Measurements from ENCODE around the gene SP1. TPM values are rescaled to one million over a fixed set of nuclear protein-coding genes. Genes with fewer than 3 reads are reported as not detected.
"Not testable (repeated sequence)": the region's sequence is repeated elsewhere in the genome, so short reads cannot be mapped to it uniquely, and the experiment has no call there.

Gene SP1
- total RNA-seq, 2 experiments from 2014 or later = 65.8 to 68.1 TPM

- H3K27me3 Mint-ChIP-seq = no peaks in the 10 kb centered on the region
- H3K4me3 Mint-ChIP-seq = peak within 1 kb of the TSS; percentile 98
- H3K9me3 Mint-ChIP-seq = no peaks in the 10 kb centered on the region
- H3K4me1 Mint-ChIP-seq = peaks cover 35% of the 10 kb centered on the region
- DNase-seq = peak; percentile 97
- peaks cover 33% of the 10 kb centered on the region for H3K36me3 Mint-ChIP-seq
- peak within 1 kb of the TSS; percentile 92 for H3K27ac Mint-ChIP-seq
Observed at GRCh38 chr12:53441040-53441833, 61.3 kb downstream of the SP1 start, which contains the start of gene PRR13. Gene PRR13 (plus strand): TSS chr12:53441734. CDS start chr12:53442715, 981 bp downstream.

- H3K4me1 Mint-ChIP-seq = peaks cover 37% of the 10 kb centered on the region
Observed at GRCh38 chr12:53443955-53444354, 64.0 kb downstream of the SP1 start.

GRCh38 chr12:53444593-53445325 lies 64.8 kb downstream of the SP1 start:
- peaks cover 37% of the 10 kb centered on the region for H3K4me1 Mint-ChIP-seq
- peak overlapping the region; percentile 10 for H3K4me3 Mint-ChIP-seq
- H3K36me3 Mint-ChIP-seq = peaks cover 44% of the 10 kb centered on the region
- not testable (repeated sequence) for DNase-seq, H3K27me3 Mint-ChIP-seq, H3K9me3 Mint-ChIP-seq
- H3K27ac Mint-ChIP-seq = peak overlapping the region; percentile 5

More at GRCh38 chr12:53443955-53444354, 64.0 kb downstream of the SP1 start:
- peaks cover 44% of the 10 kb centered on the region for H3K36me3 Mint-ChIP-seq
- DNase-seq = no peak
- peak overlapping the region; percentile 25 for H3K27ac Mint-ChIP-seq
- H3K4me3 Mint-ChIP-seq = peak overlapping the region; percentile 98
- no peaks in the 10 kb centered on the region for H3K9me3 Mint-ChIP-seq
- no peaks in the 10 kb centered on the region for H3K27me3 Mint-ChIP-seq

GRCh38 chr12:53450936-53451335 lies 71.0 kb downstream of the SP1 start:
- Mint-ChIP-seq H3K9me3 (no peaks in the 10 kb centered on the region), H3K27me3 (no peaks in the 10 kb centered on the region), H3K4me1 (peaks cover 33% of the 10 kb centered on the region), H3K27ac (no peak overlapping the region), H3K36me3 (peaks cover 48% of the 10 kb centered on the region), H3K4me3 (no peak overlapping the region)
- no peak for DNase-seq

GRCh38 chr12:53451661-53452158 lies 71.7 kb downstream of the SP1 start, which contains the start of gene PCBP2:
Gene PCBP2 (plus strand): TSS chr12:53452102. CDS start chr12:53454801, 2,699 bp downstream.
- DNase-seq = peak; percentile 98
- peaks cover 31% of the 10 kb centered on the region for H3K4me1 Mint-ChIP-seq
- peak within 1 kb of the TSS; percentile 99 for H3K4me3 Mint-ChIP-seq
- H3K27ac Mint-ChIP-seq = peak within 1 kb of the TSS; percentile 100
- H3K36me3 Mint-ChIP-seq = peaks cover 52% of the 10 kb centered on the region
- H3K27me3 Mint-ChIP-seq = no peaks in the 10 kb centered on the region
- no peaks in the 10 kb centered on the region for H3K9me3 Mint-ChIP-seq

- peaks cover 53% of the 10 kb centered on the region for H3K36me3 Mint-ChIP-seq
- peak overlapping the region; percentile 100 for H3K27ac Mint-ChIP-seq
- H3K4me3 Mint-ChIP-seq = peak overlapping the region; percentile 99
- peak; percentile 74 for DNase-seq
- no peaks in the 10 kb centered on the region for H3K27me3 Mint-ChIP-seq
- H3K4me1 Mint-ChIP-seq = peaks cover 32% of the 10 kb centered on the region
- no peaks in the 10 kb centered on the region for H3K9me3 Mint-ChIP-seq
Observed at GRCh38 chr12:53452159-53453077, 72.4 kb downstream of the SP1 start.

GRCh38 chr12:53453953-53454640 lies 74.1 kb downstream of the SP1 start:
- Mint-ChIP-seq H3K9me3 (no peaks in the 10 kb centered on the region), H3K4me3 (peak overlapping the region; percentile 99), H3K27me3 (no peaks in the 10 kb centered on the region), H3K27ac (peak overlapping the region; percentile 100), H3K36me3 (peaks cover 54% of the 10 kb centered on the region), H3K4me1 (peaks cover 35% of the 10 kb centered on the region)
- DNase-seq = no peak

GRCh38 chr12:53454707-53455106 lies 74.7 kb downstream of the SP1 start:
- H3K4me3 Mint-ChIP-seq = peak overlapping the region; percentile 99
- peak overlapping the region; percentile 75 for H3K27ac Mint-ChIP-seq
- no peaks in the 10 kb centered on the region for H3K27me3 Mint-ChIP-seq
- H3K9me3 Mint-ChIP-seq = no peaks in the 10 kb centered on the region
- DNase-seq = no peak
- H3K36me3 Mint-ChIP-seq = peaks cover 57% of the 10 kb centered on the region
- H3K4me1 Mint-ChIP-seq = peaks cover 38% of the 10 kb centered on the region

- Mint-ChIP-seq H3K9me3 (no peaks in the 10 kb centered on the region), H3K27ac (no peak overlapping the region), H3K4me1 (peaks cover 52% of the 10 kb centered on the region), H3K4me3 (no peak overlapping the region), H3K36me3 (peaks cover 74% of the 10 kb centered on the region), H3K27me3 (no peaks in the 10 kb centered on the region)
- no peak for DNase-seq
Observed at GRCh38 chr12:53456654-53457366, 76.8 kb downstream of the SP1 start.

GRCh38 chr12:53459097-53459496 lies 79.1 kb downstream of the SP1 start:
- no peak for DNase-seq
- no peak overlapping the region for H3K4me3 Mint-ChIP-seq
- H3K36me3 Mint-ChIP-seq = peaks cover 72% of the 10 kb centered on the region
- peak overlapping the region; percentile 8 for H3K27ac Mint-ChIP-seq
- H3K9me3 Mint-ChIP-seq = no peaks in the 10 kb centered on the region
- no peaks in the 10 kb centered on the region for H3K27me3 Mint-ChIP-seq
- H3K4me1 Mint-ChIP-seq = peaks cover 56% of the 10 kb centered on the region

GRCh38 chr12:53461059-53461458 lies 81.1 kb downstream of the SP1 start:
- H3K36me3 Mint-ChIP-seq = peaks cover 60% of the 10 kb centered on the region
- no peaks in the 10 kb centered on the region for H3K27me3 Mint-ChIP-seq
- H3K9me3 Mint-ChIP-seq = no peaks in the 10 kb centered on the region
- no peak overlapping the region for H3K4me3 Mint-ChIP-seq
- H3K4me1 Mint-ChIP-seq = peaks cover 44% of the 10 kb centered on the region
- H3K27ac Mint-ChIP-seq = peak overlapping the region; percentile 54
- no peak for DNase-seq

- H3K4me3 Mint-ChIP-seq = no peak overlapping the region
- H3K36me3 Mint-ChIP-seq = peaks cover 62% of the 10 kb centered on the region
- no peaks in the 10 kb centered on the region for H3K27me3 Mint-ChIP-seq
- DNase-seq = no peak
- peaks cover 44% of the 10 kb centered on the region for H3K4me1 Mint-ChIP-seq
- no peaks in the 10 kb centered on the region for H3K9me3 Mint-ChIP-seq
- no peak overlapping the region for H3K27ac Mint-ChIP-seq
Observed at GRCh38 chr12:53461591-53461990, 81.6 kb downstream of the SP1 start.

GRCh38 chr12:53462935-53463334 lies 83.0 kb downstream of the SP1 start:
- H3K27ac Mint-ChIP-seq = no peak overlapping the region
- H3K27me3 Mint-ChIP-seq = no peaks in the 10 kb centered on the region
- no peak overlapping the region for H3K4me3 Mint-ChIP-seq
- no peaks in the 10 kb centered on the region for H3K9me3 Mint-ChIP-seq
- no peak for DNase-seq
- peaks cover 62% of the 10 kb centered on the region for H3K36me3 Mint-ChIP-seq
- peaks cover 48% of the 10 kb centered on the region for H3K4me1 Mint-ChIP-seq
